Mesothelial cell of epicardium (in vitro differentiated cells): ENCODE data around the gene SRMS. TPM values are rescaled to one million over a fixed set of nuclear protein-coding genes. Genes with fewer than 3 reads are reported as not detected.
A peak's percentile ranks its signal among the peaks of the same experiment; 100 is the strongest.

Experiments
- DNase-seq, 2 experiments: peaks; one replicate each; pipeline ENCODE4 v3.0.0; 2021; ENCODE audit warnings: low spot score in 2 of 2; ENCODE audit not compliant: unreplicated experiment in 2 of 2
- H3K27ac Mint-ChIP-seq: 2 replicates; pipeline ENCODE4 v1.8.0; 2021; ENCODE audit warnings: mixed read lengths
- H3K27me3 Mint-ChIP-seq: 2 replicates; pipeline ENCODE4 v1.8.0; 2021; ENCODE audit warnings: low read depth, mixed read lengths
- H3K36me3 Mint-ChIP-seq: 2 replicates; pipeline ENCODE4 v1.8.0; 2021; ENCODE audit warnings: mixed read lengths
- H3K4me1 Mint-ChIP-seq: 2 replicates; pipeline ENCODE4 v1.8.0; 2021; ENCODE audit warnings: mixed read lengths
- H3K4me3 Mint-ChIP-seq: 2 replicates; pipeline ENCODE4 v1.8.0; 2021; ENCODE audit warnings: mild to moderate bottlenecking, moderate library complexity, mixed read lengths
- H3K9me3 Mint-ChIP-seq: 2 replicates; pipeline ENCODE4 v1.8.0; 2021; ENCODE audit warnings: mixed read lengths
- total RNA-seq: library from RNA; stranded (reverse); gene quantifications from 3 replicates; pipeline ENCODE4 v1.2.1, GENCODE V29; 2021
- TF ChIP-seq, protein P1 (sequence below): fragments of 200-600 bp; sonication (generic); IDR thresholded peaks from one replicate; pipeline ENCODE4 v1.5.0; 2021; ENCODE audit warnings: antibody characterized with exemption; ENCODE audit not compliant: unreplicated experiment

Gene SRMS
- total RNA-seq, 1 donor from 2014 or later: not detected

DNA sequence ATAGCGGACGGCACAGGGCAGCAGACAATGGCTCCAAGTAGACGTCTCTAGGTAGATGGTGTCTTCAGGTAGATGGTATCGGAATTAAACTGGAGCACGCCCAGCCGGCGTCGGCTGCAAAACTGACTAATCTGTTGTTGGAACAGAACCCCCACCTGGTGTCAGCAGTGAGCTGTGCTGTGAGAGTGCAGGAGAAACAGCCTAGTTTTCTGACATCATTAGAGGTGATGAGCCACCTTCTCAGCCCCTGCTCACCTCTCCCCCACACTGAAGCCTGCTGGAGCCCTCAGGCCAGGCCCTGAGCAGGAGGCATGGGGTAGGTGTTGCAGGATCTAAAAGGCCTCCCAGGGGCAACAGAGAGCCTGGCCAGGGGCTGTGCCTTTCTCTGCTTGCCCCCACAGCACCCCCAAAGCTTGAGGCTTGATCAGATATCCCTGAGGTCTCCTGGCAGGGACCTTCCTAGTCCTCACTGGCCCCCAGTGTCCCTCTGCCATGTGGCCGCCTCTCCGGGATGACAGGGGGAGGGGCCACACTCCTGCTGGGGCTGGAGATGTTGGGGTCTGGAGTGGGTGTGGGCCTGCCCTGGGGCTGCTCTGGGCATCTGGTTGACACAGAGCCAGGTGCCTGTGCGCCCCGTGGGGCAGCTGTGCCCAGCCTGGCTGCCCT, 33.4 kb upstream of the SRMS start:
- Mint-ChIP-seq H3K4me1 (no peaks in the 10 kb centered on the region), H3K36me3 (no peaks in the 10 kb centered on the region), H3K4me3 (no peak overlapping the region), H3K27ac (no peak overlapping the region), H3K27me3 (peaks cover 8% of the 10 kb centered on the region), H3K9me3 (no peaks in the 10 kb centered on the region)
- TF ChIP-seq, protein P1, sequence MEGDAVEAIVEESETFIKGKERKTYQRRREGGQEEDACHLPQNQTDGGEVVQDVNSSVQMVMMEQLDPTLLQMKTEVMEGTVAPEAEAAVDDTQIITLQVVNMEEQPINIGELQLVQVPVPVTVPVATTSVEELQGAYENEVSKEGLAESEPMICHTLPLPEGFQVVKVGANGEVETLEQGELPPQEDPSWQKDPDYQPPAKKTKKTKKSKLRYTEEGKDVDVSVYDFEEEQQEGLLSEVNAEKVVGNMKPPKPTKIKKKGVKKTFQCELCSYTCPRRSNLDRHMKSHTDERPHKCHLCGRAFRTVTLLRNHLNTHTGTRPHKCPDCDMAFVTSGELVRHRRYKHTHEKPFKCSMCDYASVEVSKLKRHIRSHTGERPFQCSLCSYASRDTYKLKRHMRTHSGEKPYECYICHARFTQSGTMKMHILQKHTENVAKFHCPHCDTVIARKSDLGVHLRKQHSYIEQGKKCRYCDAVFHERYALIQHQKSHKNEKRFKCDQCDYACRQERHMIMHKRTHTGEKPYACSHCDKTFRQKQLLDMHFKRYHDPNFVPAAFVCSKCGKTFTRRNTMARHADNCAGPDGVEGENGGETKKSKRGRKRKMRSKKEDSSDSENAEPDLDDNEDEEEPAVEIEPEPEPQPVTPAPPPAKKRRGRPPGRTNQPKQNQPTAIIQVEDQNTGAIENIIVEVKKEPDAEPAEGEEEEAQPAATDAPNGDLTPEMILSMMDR: no peak
- DNase-seq: no peak

DNA sequence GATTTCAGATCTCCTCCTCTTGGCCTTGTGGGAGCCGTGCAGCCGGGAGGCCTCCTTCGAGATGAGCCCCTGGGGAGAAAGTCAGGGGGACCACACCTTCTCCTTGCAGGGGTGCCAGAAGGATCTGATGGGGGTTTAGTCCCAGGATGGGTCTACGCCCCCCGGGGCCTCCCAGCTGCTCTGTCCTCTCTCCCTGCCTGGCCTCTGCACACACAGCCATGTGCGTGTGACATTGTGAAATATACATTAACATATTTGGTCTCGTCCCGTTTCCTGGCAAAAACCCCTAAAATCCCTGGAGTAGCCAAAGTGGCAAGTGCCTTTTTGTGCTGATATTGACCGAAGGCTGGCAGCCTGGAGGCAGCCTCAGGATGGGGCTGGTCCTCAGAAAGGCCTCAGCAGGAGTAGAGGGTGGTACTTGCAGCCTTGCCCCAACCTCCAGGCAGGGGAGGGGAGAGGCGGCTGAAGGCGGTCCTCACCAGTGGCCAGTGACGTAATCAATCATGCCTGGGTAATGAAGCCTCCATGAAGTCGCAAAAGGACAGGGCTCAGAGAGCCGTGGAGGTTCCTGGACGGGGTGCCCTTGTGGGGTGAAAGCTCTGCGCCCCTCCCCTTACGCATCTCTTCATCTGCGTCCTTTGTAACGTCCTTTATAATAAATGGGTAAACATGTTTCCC, 31.6 kb upstream of the SRMS start:
- Mint-ChIP-seq H3K9me3 (no peaks in the 10 kb centered on the region), H3K27ac (no peak overlapping the region), H3K27me3 (peaks cover 8% of the 10 kb centered on the region), H3K4me1 (no peaks in the 10 kb centered on the region), H3K4me3 (no peak overlapping the region), H3K36me3 (no peaks in the 10 kb centered on the region)
- TF ChIP-seq, protein P1: no peak
- DNase-seq: no peak

DNA sequence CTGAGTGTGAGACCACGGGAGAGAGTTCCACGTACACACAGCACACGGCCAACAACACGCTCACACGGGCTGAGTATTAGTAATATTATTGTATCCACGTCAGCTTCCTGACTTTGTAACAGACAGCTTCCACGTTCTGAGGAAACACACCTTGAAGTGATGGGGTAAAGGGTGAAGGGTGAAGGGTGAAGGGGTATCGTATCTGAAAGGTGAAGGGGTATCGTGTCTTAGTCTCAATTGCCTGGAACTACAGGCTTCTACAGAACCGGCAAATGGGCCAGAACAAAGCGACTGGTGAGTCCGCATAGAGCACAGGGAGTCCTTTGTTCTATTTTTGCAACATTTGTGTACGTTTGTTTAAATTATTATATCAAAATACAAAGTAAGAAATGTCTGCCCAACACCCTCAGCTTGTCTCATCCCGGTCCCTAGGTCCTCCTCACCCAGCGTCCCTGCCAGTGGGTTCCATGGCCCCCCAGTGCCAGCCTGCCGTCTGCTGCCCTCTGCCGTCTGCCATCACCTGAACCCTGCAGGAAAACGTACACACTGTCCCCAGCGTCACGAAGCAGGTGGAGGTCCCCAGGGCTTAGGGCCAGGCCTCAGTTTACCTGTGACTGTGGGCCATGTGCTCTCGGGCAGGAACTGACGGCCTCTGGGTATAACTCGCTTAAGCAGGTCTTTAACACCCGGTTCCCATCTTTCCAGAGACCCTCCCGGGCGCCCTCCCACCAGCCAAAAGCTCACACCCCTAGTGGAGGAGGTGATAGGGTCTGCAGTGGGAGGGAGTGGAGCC, 30.9 kb upstream of the SRMS start:
- Mint-ChIP-seq H3K4me1 (no peaks in the 10 kb centered on the region), H3K27ac (no peak overlapping the region), H3K4me3 (no peak overlapping the region), H3K27me3 (peaks cover 8% of the 10 kb centered on the region), H3K9me3 (no peaks in the 10 kb centered on the region), H3K36me3 (no peaks in the 10 kb centered on the region)
- TF ChIP-seq, protein P1: no peak
- no peak for DNase-seq

DNA sequence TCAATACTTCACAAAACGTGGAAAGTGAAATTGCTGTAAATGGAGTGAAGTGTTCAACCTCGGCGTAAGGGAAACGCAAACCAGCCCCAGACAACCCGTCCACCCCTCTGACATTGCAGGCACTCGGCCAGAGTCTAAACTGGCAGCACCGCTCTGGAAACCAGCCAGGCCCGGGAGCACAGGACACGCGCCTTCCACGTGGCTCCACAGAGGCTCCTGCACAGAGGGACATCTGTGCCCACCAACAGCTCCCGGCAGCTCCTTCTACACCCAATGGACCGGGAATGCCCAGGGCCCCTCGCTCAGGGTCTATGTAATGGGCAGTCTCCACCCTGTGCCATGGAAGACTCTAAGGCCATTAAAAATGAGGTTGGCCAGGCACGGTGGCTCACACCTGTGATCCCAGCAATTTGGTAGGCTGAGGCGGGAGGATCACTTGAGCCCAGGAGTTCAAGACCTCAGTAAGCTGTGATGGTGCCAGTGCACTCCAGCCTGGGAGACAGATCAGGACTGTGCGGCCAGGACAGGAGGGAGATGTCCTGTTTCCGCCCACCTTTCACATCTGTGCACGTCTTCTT, 29.9 kb upstream of the SRMS start:
- Mint-ChIP-seq H3K27me3 (peaks cover 8% of the 10 kb centered on the region), H3K27ac (no peak overlapping the region), H3K36me3 (no peaks in the 10 kb centered on the region), H3K9me3 (no peaks in the 10 kb centered on the region), H3K4me3 (no peak overlapping the region), H3K4me1 (no peaks in the 10 kb centered on the region)
- TF ChIP-seq, protein P1: no peak
- no peak for DNase-seq

DNA sequence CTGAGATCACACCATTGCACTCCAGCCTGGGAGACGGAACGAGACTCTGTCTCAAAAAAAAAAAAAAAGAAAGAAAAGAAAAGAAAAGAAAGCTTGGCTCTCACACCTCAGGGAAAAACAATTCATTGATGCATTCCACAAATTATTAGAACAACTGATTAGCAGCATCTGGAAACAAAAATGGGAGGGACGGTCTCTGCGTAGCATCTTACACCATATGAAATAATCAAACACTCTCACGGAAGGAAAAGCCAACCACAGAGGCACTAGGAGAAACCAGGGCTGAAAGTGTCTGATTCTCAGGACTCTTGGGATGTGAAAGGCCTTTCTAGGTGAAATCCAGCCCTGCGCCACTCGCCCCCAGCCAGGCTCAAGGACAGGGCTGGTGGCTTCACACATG, 28.8 kb upstream of the SRMS start:
- DNase-seq: no peak
- Mint-ChIP-seq H3K36me3 (no peaks in the 10 kb centered on the region), H3K4me1 (no peaks in the 10 kb centered on the region), H3K9me3 (no peaks in the 10 kb centered on the region), H3K4me3 (peak overlapping the region; percentile 33), H3K27ac (no peak overlapping the region), H3K27me3 (peaks cover 8% of the 10 kb centered on the region)
- TF ChIP-seq, protein P1: no peak
